Right hindlimb (tissue), 1 donor: ENCODE measurements around the gene PHC1.
"Not testable (repeated sequence)": the region's sequence is repeated elsewhere in the genome, so short reads cannot be mapped to it uniquely, and the experiment has no call there.

Experiments used
- DNase-seq: peaks from one replicate; pipeline ENCODE4 v3.0.0-alpha.2; 2018

The PHC1 gene

GRCh38 chr12:8911606-8912268 is 2.6 kb upstream of the PHC1 start:
- no peak for DNase-seq

- DNase-seq, result peak; percentile 21
Measured at GRCh38 chr12:8912914-8913313, 1.4 kb upstream of the PHC1 start.

GRCh38 chr12:8913702-8914032 is 642 bp upstream of the PHC1 start:
- no peak for DNase-seq

DNA sequence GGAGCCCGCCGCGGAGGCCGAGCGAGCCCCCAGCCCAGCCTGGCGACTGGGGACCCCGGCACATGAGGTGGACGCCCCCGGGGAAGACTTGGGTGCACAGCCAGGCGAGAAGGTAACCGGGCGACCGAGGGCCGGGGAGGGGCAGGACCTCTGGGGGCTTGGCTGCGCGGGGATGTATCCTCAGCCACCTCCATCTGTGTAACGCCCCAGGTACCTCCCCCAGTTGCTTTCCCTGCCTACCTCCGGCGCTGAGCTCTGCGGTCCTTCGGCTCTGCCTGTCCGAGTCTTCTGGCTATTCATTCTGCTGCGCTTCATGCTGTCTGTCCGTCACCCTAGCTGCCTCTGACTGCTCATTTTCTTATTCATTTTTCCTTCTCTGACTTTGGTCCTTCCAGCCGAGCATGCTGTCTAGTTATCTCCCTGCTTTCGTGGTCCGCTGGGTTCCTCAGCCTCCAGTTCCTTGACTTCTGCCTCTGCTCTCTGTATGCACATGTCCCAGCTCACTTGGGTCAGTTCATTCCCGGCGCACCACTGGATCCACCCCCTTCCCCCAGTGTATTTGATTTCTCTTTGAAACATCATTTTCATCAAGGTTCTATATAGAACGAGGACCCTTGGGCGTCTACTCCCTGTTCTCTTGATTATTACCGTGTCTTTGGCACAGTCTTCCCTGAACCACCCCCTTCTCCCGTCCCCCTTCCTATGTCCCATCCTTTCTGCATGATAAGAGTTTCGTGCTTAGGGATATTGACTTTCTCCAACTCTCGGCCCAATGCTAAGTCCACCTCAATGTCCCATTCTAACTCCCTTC is 612 bp downstream of the PHC1 start:
- peak; percentile 75 for DNase-seq

GRCh38 chr12:8916154-8916553 is 1.8 kb downstream of the PHC1 start:
- no peak for DNase-seq

- DNase-seq, result no peak
Measured at GRCh38 chr12:8917031-8917430, 2.7 kb downstream of the PHC1 start.

DNA sequence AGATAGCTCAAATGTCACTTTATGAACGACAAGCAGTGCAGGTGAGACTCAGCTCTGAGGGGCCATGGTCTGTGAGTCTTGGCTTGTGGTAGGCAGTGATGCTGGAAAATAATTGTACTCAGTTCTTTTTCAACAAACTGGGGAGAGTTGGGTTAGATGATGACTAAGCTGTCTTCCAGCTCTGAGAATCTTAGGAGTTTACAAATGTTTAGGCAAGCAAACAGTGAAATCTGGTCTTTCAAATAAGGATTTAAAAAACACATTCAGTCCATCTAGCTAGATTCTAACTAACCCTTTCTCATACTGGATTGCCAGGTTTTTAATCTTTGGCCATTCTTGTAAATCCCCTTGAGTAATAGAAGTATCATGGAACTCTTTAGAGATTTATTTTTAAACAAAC is 3.4 kb downstream of the PHC1 start:
- DNase-seq, result no peak

DNA sequence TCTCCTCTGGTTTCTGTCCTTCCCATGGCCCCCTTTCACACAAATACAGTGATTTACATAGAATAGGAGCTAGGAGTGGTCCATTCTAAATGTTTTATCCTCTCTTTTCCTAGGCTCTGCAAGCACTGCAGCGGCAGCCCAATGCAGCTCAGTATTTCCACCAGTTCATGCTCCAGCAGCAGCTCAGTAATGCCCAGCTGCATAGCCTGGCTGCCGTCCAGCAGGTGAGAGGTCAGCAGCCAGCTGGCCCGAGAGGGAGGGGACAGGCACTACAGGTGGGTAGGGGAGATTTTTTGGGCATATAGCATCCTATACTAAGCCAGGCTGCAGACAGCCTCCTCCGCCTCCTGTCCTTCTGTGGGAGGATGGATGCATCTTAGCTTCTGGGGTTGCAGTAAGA is 5.3 kb downstream of the PHC1 start:
- not testable (repeated sequence) for DNase-seq

- no peak for DNase-seq
Measured at GRCh38 chr12:8922544-8922943, 8.2 kb downstream of the PHC1 start.

GRCh38 chr12:8930655-8931323 is 16.5 kb downstream of the PHC1 start:
- DNase-seq, result not testable (repeated sequence)

GRCh38 chr12:8932464-8932863 is 18.2 kb downstream of the PHC1 start:
- DNase-seq, result not testable (repeated sequence)

DNA sequence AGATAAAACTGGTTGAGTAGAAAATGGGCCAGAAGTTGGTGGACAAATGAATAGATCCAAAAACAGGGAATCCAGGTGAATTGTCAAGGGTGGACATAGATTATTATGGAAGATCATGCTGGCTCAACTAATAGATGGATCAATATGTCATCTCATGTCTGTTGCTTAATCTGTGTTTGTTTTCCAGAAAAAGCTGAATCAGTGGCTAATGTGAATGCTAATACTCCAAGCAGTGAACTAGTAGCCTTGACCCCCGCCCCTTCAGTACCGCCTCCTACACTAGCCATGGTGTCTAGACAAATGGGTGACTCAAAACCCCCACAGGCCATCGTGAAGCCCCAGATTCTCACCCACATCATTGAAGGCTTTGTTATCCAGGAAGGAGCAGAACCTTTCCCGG is 19.8 kb downstream of the PHC1 start:
- DNase-seq, result not testable (repeated sequence)

GRCh38 chr12:8936735-8937134 is 22.4 kb downstream of the PHC1 start:
- no peak for DNase-seq

DNA sequence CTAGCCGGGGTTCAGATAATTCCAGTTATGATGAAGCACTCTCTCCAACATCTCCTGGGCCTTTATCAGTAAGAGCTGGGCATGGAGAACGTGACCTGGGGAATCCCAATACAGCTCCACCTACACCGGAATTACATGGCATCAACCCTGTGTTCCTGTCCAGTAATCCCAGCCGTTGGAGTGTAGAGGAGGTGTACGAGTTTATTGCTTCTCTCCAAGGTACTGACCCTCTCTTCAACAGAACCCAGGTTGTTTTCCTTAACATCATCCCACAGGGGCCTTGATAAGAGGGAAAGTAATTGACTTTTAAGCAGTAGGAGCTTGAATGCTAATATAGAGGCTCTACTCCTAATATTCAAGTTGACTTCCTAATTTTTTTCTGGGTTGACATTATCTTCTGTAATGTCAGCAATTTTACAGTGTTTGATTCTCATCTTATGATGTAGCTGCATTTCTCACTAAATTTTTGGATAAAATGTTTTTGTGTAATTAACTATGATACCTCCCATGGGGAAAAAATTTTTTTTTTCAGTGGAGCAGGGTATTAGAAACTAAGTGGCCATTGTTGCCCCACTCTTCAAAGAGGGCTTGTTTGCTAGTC is 23.6 kb downstream of the PHC1 start:
- DNase-seq, result not testable (repeated sequence)

DNA sequence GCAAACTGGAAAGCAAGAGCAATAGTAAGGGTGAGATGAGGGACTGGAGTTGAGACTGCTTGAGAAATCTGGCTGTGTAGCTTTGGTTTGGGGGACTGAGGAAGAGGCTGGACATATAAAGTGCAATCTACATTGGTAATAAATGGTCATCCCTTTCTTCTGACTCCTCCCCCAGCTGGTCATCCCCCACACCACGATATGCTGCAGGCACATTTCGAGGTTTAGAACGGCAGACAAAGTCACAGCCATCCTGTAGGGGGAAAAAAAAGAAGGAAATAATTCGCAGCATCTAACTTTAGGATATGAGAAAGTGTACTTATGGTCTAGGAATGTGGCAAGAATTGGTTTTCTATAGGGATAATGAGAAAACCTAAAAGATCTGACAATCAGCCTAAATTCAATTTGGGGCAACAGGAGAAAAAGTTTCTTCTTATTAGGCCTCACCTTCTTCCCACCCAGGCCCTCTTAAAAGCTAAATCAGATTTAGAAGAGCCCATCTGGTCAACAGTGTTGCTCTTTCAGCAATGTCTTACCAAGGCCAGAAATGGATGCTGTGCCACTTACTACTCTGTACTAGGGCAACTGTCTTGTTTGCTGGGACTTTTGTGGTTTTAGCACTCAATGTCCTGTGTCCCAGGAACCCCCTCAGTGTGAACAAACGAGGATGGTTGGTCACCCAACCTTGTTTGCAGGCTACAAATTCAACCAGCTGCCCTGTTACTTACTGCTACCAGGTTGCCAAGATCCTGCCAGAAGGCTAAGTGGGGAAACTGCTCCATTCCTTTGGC is 27.6 kb downstream of the PHC1 start:
- no peak for DNase-seq

DNA sequence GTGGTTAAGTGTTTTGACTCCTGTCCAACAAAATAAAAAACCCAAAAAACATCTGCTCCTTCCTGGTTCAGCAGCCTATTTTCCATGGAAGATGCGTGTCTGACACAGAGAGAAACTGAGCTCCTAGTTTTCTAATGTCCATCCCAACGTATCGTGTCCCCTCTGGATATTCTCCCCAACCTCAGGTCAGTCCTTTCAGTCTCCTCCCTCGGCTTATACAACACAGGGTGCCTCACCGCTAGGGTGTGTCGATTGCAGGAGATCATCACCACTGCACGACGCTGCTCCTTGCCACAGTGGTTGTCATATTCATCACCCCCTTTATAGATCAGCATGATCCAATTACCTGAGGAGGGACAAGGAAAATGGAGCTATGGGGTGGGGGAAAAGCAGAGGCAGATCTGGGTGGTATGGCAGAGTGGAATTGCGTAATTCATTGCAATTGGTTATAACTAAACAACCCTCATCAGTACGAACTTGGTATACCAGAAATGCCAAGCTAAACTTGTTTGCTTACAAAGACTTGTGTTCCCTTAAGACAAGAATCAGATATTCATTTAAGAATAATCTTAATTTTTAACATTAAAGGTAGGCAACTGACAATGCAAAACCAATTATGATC is 29.4 kb downstream of the PHC1 start:
- DNase-seq, result no peak

DNA sequence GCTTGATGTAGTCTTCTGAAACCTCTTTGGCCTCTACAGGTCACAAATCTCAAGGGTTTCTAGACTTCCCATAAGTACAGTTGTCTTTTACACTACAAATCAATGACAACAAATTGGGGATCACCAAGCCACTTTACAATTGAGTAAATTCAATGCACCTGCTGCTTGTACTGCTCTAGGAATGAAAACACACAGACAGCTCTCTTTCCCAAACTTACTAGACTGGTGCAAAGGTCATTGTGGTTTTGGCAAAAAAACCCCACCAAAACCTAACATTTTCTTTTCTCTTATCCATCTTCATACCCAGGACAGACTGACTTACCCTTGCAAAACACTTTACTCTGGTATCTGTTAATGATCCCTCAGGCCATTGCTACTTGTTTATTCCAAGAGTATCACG is 32.4 kb downstream of the PHC1 start:
- DNase-seq, result no peak

DNA sequence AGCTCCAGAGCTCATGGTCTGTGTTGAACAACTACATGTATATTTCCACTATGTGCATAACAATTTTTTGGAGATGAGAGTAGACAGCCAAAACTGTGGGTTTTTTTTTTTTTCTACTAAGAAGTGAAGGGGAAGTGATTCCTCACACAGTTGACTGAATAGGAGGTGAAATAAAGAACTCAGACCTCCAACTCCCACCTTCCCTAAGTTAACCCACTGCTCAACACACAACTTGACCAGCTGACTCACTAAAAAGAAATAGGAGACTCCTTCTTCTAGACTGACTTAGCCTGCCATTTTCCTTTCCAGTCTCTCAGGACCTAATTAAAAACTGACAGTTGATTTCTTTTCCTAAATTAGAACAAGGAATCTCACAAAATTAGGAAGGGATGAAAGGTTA is 33.4 kb downstream of the PHC1 start:
- no peak for DNase-seq

- DNase-seq, result peak; percentile 37
Measured at GRCh38 chr12:8948701-8949341, 34.5 kb downstream of the PHC1 start.

- DNase-seq, result peak; percentile 96
Measured at GRCh38 chr12:8949342-8950220, 35.3 kb downstream of the PHC1 start, which contains the start of gene M6PR. Gene M6PR (minus strand): TSS chr12:8949645. CDS start chr12:8946404, 3,241 bp downstream.

DNA sequence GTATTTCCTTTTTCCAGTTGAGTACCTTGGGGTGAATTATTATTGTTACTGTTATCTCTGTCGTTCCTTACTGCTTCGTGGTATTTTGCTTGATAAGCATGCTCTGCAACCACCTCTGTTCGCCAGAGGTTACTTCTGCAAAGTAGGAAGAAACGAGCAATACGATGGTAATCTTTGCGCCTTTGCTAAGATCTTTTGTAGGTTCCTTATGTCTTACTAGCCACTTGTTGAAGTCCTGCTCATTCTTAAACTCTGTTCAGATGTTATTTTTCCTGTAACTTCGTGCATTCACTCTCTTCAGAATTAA is 35.9 kb downstream of the PHC1 start:
- no peak for DNase-seq
